Right lobe of liver (tissue), 4 donors: ENCODE results near the gene IMP4.

ENCODE experiments used
- CTCF ChIP-seq, 4 donors: fragments of 200-600 bp in 3 of 4; fragments of 450-650 bp in 1 of 4; IDR thresholded peaks; one replicate each; pipeline versions ENCODE4 v1.5.1 to v1.8.0; 2016 to 2022; ENCODE audit warnings: antibody characterized with exemption in 4 of 4, mild to moderate bottlenecking in 2 of 4
- POLR2A ChIP-seq: fragments of 450-650 bp; IDR thresholded peaks from one replicate; pipeline ENCODE4 v1.6.1; 2017; ENCODE audit warnings: antibody characterized with exemption, mild to moderate bottlenecking
- donor health status: DM: no; HTN: no; CAD: no.
- donor health status: DM: no; HTN: no; CAD: no.
- donor health status: DM: no; HTN: yes; CAD: no.

DNA sequence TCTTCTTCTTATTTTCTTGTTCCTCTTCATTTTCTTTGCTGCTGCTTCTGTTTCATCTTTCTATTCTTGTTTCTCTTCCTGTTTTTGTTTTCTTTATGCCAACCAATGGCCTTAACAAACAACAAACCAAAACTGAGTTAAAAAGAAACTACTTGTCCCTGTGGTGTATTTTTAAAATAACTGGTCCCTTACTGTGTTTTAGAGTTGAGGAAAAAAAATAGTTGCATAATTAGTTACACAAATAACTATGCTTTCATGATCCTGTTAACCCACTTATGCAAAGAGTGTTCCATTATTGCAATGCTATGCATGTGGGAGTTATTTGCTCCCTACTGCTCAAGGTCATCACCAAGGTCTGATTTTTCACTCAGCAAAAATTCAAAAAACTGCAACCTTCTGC, 39.5 kb upstream of the IMP4 start:
- no peak for TF ChIP-seq CTCF (IDR thresholded peaks at IDR 0.05)
- TF ChIP-seq POLR2A: no peak
